HG02884 (cell line): ENCODE data around the gene NOP16.

Experiments
- ATAC-seq: cut with Tn5 transposase; IDR thresholded peaks from one replicate; pipeline ENCODE4 v1.9.1; 2021; ENCODE audit warnings: mild to moderate bottlenecking, moderate library complexity; ENCODE audit not compliant: unreplicated experiment

NOP16 gene

GRCh38 chr5:176388444-176389134, at the start of gene NOP16, which contains the start of gene HIGD2A:
NOP16 (minus strand) TSS chr5:176388598; CDS start chr5:176388539, 59 bp downstream.
HIGD2A (plus strand) TSS chr5:176388751; CDS start chr5:176388820, 69 bp downstream.
- peak; percentile 85 for ATAC-seq

- no peak for ATAC-seq
Measured at GRCh38 chr5:176436656-176437055, 48.3 kb upstream of the NOP16 start.

DNA sequence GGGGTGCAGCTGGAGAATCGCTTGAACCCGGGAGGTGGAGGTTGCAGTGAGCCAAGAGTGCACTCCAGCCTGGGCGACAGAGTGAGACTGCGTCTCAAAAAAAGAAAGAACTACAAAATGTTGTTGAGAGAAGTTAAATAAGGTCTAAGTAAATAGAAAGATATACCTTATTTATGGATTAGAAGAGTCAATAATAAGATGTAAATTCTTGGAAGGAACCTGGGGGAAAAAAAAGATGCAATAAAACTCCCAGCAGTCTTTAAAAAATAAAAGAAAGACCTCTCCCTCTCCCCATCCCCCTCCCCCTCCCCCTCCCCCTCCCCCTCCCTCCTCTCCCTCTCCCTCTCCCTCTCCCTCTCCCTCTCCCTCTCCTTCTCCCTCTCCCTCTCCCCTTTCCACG, 44.3 kb upstream of the NOP16 start:
- ATAC-seq = no peak

GRCh38 chr5:176429972-176430371, 41.6 kb upstream of the NOP16 start:
- no peak for ATAC-seq

DNA sequence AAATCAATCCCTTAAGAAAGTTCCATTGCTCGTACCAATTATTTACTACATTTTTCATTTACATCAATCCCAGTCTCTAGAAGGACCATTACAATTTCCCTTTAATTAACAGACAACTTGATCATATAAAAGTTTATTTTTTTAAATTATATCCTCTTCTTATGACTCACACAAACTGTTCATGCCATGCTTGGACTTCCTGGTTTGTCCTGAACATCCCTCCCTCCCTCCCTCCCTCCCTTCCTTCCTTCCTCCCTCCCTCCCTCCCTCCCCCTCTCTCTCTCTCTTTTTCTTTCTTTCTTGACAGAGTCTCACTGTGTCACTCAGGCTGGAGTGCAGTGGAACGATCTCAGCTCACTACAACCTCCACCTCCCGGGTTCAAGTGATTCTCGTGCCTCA, 39.6 kb upstream of the NOP16 start:
- no peak for ATAC-seq

DNA sequence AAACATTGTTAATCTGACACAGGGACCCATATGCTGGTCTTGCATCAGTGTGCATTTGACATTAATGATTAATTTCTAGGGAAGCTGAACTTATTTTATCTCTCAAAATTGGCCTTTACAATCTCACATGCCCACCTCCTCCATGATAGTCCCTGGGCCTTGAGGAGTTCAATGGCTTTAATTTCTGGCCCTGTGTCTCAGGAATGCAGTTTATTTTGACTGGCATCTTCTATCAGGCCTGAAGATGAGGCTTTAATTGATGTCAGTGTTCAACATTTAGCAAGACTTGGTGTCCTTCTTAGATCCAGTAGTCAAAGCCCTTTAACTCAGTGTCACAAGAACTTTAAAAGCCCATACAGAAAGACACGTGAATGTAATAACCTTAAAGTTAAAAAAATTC, 38.5 kb upstream of the NOP16 start:
- no peak for ATAC-seq

- no peak for ATAC-seq
Measured at GRCh38 chr5:176425791-176426190, 37.4 kb upstream of the NOP16 start.

DNA sequence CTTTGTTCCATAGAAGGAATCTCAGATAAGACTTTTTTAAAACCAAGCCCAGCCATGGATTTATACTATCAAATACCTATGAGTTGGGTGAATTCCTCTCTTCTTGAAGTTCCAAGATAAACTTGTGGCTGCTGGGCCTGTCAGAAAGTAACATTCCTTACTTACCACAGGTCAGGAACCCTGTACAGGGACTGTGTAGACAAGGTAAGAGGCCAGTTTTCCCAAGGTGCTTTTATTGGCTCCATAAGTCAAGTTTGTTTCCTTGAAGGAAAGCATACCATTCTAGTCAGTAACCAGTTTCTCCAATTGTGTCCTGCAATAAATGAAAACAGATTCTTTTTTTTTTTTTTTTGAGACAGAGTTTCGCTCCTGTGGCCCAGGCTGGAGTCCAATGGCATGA, 36.7 kb upstream of the NOP16 start:
- no peak for ATAC-seq

DNA sequence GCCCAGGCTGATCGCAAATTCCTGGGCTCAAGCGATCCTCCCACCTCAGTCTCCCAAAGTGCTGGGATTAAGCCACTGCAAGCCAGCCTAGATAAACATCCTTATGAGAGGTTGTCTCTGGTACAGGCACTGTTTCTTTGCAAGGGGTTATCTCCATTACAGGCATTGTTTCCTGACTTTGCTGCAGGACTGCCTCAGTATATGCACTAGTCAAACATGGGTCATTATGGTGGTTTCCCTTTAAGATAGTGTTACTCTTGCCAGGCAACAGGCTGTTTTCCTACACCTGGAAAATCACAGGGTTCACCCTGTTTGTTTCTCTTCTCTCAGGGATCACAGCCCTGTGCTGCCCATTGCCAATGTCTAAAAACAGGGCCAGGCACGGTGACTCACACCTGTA, 35.8 kb upstream of the NOP16 start:
- no peak for ATAC-seq

DNA sequence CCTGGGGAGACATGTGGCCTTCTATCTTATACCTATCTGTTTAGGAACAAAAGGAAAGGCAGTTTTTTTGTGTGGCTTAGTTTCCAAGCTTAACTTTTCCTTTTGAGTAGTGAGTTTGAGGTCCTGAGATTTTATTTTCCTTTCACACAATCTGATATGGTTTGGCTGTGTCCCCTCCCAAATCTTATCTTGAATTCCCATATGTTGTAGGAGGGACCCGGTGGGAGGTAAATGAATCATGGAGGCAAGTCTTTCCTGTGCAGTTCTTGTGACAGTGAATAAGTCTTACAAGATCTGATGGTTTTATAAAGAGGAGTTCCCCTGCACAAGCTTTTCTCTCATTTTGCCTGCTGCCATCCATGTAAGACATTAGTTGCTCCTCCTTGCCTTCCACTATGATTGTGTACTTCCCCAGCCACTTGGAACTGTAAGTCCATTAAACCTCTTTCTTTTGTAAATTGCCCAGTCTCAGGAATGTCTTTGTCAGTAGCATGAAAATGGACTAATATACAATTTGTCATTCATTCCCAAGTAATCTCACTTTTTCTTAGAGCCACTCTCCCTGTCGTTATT, 32.7 kb upstream of the NOP16 start:
- no peak for ATAC-seq

DNA sequence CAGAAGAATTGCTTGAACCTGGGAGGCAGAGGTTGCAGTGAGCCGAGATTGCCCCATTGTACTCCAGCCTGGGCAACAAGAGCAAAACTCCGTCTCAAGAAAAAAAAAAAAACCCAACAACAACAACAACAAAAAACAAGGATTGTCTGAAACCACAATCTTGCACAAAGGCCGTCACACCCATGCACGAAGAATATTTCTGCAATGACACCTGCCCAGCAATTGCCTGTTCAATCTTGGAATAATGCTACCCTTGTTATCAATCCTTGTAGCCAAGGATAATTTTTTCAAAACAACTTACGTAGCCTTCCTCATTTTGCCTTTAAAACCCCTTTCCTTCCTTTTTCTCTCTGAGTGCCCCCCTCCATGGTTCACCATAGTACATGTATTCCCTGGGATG, 31.7 kb upstream of the NOP16 start:
- no peak for ATAC-seq

DNA sequence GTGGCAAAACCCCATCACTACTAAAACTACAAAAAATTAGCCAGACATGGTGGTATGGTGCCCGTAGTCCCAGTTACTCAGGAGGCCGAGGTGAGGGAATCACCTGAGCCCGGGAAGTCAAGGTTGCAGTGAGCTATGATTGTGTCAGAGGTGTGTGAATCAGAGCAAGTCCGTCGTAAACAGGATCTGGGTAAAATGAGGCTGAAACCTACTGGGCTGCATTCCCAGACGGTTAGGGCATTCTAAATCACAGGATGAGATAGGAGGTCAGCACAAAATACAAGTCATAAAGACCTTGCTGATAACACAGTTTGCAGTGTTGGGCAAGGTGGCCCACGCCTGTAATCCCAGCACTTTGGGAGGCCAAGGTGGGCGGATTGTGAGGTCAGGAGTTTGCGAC, 29.9 kb upstream of the NOP16 start:
- no peak for ATAC-seq

DNA sequence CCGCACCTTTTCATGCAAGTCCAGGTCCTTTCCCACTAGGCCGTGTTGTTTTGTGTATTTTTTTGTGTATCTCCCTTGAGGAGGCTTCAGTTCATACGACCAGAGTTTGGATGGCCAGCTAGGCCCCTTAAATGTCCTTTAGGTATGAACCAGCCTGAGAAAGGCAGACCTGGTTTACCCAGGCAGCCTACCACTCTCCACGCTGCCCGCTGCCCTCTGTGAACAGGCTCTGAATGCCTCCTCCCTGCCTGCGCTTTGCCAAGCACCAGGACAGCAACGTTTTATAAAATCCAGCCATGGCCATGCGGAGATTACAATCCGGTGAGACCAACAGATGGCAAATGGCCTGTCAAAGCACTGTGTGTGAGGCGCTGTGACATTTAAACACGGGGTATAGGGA, 28.6 kb upstream of the NOP16 start:
- no peak for ATAC-seq

GRCh38 chr5:176415952-176416924, 27.8 kb upstream of the NOP16 start, which contains the start of gene CLTB:
CLTB (minus strand) TSS chr5:176416539; CDS start chr5:176416363, 176 bp downstream.
- ATAC-seq = peak; percentile 93

DNA sequence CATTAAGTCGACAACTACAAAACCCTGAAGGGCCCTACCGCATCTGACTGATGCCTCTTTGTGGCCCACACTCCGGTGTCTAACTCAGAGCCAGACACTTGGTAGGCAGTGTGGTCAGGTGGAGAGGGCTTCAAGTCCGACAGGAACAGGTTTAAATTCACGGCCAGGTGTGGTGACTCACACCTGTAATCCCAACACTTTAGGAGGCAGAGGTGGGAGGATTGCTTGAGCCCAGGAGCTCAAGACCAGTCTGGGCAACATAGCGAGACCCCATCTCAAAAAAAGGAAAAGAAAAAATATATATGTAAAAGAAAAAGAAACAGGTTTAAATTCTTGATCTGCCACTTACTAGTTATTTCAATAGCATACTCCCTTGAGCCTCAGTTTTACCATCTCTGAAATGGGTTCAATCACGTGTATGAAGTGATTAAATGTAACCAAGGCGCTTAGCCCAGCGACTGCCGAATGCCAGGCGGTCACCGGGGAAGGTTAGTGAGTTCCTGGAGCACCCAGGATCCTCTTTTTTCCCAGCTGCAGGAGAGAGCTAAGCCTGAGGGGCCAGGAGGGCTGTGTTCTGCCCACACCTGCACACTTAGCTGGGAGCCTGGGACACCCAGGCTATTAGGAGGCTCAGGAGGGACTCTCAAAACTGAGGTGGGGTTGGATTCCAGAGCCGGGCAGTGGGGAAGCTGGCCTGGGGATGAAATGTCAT, 27.0 kb upstream of the NOP16 start:
- ATAC-seq = no peak

GRCh38 chr5:176414704-176415103, 26.3 kb upstream of the NOP16 start:
- no peak for ATAC-seq

GRCh38 chr5:176413709-176414191, 25.4 kb upstream of the NOP16 start:
- no peak for ATAC-seq

- no peak for ATAC-seq
Measured at GRCh38 chr5:176413255-176413565, 24.8 kb upstream of the NOP16 start.

- ATAC-seq = no peak
Measured at GRCh38 chr5:176412517-176413254, 24.3 kb upstream of the NOP16 start.

DNA sequence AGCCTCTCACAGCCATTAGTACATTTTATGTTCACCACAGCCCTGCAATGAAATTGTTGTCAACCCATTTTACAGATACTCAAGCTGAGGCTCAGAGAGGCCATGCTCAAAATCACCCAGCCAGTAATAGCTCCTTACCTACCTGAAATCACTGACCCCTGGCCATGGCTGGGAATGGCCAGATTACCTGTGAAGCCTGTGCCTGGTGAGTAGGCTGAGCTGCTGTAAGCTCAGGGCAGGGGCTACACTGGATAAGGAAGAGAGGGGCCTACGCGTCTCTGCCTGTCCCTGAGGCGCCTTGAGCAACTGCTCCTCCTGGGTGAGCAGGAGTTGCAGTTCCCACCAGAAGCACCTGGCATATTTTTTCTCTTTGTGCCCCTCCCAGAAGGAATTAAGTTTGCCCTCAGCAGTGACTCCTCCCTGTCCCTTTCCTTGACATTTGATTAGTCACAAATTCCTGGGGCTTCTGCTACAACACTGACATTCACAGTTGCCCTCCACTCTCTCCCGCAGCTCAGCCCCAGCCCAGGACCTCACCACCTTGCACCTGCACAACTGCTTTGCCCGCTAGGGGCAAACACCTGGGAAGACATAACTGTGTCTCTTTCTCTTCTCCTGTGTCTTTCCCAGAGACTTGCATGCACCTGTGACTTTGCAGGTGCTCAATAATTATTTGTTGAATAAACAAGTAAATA, 22.2 kb upstream of the NOP16 start:
- no peak for ATAC-seq
